ENCODE results near the gene NT5C3B.

NT5C3B gene

GRCh38 chr17:41810659-41811548, 25.1 kb downstream of the NT5C3B start:
- DNase-seq (ENCODE audit: low spot score), result no peak

- DNase-seq (ENCODE audit: low spot score), result no peak
Observed at GRCh38 chr17:41806685-41807445, 29.2 kb downstream of the NT5C3B start.

GRCh38 chr17:41803049-41804020, 32.7 kb downstream of the NT5C3B start:
- no peak for DNase-seq (ENCODE audit: low spot score)

DNA sequence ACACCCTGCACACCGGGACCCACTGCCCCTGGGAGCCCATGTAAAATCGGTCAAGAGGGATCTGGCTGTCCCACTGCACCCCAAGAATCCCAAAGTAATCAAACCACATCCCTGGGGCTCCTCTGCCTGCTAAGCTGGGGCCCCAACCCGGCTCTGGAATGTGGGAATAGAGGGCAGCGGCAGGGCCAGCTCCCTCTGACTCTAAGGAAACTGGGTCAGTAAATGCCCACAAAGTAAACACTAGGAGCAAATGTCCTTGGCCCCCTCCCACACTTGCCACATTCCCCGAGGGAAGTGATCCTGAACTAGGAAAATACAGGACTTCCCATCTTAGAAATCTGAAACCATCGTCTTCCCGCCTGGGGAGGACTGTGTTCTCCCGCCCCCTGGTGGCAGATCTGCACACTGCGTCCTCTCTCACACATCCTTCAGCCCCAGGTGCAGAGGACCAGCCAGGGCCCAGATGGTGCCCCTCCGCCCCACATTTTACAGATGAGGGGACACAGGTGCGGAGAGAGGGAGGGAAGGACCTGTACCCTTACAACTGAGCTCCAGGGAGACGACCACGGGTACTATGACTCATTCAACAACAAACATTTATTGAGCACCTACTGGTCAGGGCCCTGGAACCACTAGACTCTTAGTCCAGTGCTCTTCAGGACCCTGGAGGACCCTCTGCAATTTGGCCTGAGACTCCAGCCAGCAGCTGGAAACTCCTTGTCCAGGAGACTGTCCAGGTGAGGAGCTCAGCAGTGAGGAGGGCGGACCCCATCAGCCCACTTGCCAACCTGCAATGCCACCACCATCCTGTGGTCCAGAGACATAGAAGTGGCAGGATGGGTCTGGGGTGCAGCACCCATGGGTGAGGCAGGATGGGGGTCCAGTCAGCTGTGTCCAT, 34.4 kb downstream of the NT5C3B start:
- peak; percentile 67 for DNase-seq (ENCODE audit: low spot score)

GRCh38 chr17:41800601-41801373, 35.2 kb downstream of the NT5C3B start:
- DNase-seq (ENCODE audit: low spot score), result no peak

GRCh38 chr17:41799366-41799765, 36.7 kb downstream of the NT5C3B start:
- DNase-seq (ENCODE audit: low spot score), result no peak

DNA sequence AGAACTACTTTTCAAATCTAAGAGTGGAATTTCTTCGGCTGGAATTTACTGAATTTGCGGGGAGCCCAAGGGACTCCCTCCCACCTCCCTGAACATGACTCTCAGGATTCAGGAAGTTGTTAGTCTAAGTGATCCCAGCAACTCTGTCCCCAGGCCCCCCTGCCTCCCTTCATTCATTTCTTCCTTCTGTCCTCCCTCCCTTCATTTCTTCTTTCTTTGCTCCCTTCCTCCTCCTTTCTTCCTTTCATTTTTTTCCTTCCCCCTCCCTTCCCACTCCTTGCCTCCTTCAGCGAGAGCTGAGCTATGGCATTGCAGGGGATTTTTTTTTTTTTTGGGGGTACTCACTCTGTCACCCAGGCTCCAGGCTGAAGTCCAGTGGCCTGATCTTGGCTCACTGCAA, 38.7 kb downstream of the NT5C3B start:
- DNase-seq (ENCODE audit: low spot score), result no peak

DNA sequence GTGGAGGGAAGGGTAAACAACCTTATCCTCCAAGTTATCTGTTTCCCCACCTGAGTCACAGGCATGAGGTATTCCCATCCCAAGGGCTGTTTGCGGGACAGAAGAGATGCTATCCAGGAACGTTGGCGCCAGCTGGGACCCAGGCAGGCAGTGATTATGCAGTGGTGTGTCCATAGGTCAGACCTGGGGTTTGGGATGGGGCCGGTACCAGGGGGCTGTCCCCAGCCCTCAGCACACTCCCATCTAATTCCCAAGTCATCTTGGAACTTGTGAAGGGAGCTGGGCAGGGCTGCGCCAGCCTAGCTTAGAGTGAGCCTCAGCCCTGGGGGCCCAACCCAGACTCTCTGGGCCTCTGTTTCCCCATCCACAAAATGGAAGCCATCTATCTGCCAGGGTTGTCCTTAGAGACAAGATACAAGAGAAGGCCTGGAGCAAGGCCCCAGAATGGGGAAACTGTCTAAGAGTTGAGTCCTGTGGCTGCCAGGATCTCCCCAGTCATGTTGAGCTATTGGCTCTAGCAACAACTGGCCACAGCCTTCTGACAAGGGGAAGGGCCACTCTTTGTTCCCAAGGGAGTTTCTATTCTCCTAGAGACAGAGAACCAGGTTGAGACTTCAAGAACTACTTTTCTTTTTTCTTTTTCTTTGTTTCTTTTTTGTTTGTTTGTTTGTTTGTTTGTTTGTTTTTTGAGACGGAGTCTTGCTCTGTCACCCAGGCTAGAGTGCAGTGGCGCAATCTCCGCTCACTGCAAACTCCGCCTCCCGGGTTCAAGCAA, 39.7 kb downstream of the NT5C3B start:
- DNase-seq (ENCODE audit: low spot score), result no peak

DNA sequence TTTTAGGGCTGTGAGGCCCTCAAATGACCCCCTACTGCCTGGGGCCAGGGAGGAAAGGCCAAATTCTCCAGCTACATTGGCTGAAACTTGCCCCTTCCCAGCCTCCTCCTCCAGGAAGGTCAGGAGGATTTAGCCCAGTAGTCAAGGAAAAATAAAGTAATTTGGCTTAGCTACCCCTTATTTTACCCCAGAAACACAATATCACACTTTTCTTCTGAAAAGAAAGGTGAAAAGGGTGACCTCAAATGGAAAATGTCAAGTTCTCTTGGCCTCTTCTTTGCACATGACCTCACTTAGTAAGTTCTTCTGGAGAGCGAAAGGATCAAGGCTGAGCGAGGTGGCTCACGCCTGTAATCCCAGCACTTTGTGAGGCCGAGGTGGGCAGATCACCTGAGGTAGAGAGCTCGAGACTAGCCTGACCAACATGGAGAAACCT, 41.5 kb downstream of the NT5C3B start:
- DNase-seq (ENCODE audit: low spot score), result no peak

DNA sequence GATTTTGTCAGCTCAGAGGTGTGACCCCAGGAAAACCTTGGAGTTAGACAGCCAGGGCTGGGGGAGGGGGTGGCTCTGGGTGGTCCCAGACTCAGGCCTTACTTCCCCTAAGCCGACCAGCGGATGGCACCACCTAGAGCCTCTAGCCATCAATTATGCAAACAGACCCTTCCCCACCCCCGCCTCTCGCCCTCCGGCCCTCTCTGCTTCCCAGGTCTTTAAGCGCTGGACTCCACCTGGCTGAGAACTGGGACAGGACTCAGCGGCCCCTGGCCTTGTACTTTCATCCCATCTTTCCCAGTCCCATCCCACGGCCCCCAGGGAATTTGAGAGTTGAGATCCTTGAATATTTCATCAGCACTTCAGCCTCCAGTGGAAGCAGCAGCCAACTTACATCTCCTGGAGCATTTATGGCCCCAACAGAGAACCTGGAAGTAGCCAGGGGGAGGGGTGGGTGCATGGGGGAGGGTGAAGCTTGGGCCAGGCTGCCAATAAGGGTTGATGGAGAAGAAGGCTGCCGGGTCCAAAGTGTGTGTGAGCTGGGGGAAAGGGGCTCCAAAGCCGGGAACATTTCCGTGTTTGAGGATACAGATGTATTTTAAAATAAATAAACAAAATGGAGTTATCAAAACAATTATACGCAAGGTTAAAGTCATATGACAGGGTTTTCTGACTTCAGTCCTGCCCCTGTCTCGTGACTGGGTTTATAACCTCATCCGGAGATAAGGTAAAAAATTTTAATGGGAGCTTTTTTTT, 42.1 kb downstream of the NT5C3B start:
- no peak for DNase-seq (ENCODE audit: low spot score)

DNA sequence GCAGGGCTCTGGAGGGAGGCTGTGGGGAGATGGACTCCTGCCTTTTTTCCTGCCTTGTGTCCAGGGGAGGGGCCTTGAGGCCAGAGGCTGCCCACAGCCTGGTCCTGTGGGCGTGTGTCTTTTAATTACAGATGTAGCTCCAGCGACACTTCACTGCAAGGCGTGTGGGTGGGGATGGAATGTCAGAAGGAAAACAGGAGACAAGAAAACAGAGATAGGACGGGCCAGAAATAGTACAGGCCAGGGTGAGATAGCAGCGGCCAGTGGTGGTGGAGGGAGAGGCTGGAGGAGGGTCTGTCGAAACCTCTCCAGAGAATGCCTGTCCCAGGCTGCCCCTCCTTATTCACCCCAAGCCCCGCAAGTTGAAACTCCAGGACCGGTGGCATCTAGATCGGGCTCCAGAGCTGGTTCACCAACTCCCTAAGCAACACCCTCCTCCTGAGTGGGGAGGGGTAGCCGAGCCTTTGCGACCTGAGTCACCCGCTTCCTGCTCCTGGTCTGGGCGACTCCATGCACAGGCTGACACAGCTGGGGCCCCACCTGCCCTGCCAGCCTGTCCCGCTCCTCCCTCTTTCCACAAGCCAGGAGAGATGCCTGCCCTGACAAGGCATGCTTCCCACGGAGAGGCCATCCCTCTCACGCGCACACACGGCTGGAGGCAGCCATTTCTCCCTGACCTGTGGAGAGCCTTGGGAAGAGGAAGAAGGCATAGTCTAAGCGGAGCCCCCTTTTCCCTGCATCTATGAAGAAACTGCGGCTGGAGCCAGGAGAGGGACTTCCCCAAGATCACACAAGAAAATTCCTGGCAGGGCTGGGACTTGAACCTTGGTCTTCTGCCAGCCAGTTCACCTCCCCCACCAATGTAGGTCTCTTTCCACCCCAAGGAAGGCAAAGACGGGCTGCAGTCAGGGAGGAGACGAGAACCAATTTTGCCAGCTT, 42.9 kb downstream of the NT5C3B start:
- no peak for DNase-seq (ENCODE audit: low spot score)

GRCh38 chr17:41787021-41787418, 49.0 kb downstream of the NT5C3B start:
- DNase-seq (ENCODE audit: low spot score), result no peak

DNA sequence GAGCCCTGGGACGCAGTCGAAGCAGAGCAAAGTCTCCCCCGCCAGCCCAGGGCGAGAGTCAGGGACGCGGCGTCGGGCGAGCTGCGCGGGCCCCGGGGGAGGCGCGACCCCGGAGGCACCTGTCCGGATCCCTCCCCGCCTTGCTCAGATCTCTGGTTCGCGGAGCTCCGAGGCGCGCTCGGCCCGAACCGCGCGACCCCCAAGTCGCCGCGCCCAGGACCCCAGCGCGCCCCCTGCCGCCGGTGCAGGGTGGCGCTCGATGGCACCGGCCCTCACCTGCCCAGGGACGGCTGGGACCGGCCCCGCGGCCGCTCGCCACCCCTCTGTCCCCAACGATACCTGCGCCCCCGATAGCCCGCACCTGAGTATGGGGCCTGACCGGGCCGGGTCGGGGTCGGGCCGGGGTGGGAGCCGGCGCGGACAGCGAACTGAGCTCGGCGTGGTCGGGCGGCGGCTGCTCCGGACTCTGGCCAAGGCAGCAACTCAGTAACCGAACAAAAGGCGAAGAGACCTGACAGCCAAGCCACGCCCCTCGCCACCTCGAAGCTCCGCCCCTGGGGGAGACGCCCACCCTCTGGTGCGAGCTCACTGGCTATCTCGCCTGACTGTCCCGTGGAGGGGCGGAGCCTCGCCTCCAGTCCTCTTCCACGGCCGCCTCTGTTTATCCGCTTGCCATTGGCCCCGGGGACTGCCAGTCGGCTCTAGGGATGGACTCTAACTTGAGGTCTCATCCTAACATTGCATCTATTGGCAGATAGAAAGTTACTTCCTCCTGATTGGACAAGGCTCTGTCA, 49.6 kb downstream of the NT5C3B start, which contains the start of gene JUP:
JUP (minus strand) TSS at position 485 of the 794 bp plus-strand sequence. CDS start 14,857 bp downstream, outside the sequence.
- peak; percentile 85 for DNase-seq (ENCODE audit: low spot score)

DNA sequence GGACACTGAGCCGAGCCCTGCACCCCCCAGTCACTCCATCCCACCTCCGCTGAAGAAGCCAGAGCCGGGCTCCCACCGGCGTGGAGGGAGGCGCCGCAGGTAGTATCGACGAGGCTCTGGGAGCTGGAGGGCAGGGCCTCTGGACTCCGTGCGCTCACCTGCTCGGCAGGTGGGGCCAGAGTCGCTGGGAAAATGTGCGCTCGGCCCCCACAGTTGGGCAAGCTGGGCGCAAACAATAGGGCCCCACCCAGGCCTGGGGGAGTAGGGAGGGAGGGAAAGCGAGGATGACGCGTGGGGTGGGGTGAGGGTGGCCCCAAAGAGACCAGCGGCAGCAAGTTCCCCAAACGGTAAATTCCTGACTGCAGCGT, 50.2 kb downstream of the NT5C3B start:
- DNase-seq (ENCODE audit: low spot score), result no peak

DNA sequence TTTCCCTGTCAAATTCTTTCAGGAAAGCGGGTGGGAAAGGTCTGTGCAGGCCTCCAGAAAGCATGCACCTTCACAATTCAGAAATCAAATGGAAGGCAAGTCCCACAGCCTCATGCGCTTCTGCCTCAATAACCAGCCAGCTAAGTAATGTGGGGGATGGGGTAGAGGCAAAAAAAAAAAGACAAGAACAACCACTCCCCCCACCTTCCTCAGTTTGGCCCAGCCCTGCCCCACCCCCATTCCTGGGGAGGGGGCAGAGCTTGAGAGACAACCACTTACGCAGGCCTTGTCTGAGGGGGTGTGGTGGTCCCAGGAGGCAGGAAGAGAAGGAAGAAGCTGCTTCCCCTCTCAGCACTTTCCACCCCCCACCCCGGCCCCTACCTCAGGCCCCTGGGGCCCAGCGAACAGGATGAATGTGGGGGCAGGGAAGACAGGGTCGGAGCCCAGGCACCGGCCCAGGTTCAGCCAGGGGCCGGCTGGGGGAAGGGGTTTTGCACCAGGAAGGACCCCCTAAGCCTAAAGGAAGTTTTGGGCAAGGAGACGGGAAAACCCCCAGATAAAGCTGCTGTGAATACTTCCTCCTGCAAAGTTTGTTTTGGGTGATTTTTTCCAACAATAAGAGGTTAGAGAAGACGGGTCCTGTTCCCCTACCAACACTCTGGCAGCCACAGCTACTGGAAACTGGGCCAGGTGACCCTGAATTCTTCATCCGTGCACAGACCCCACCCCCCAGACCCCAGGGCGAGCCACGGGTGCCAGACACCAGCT, 50.8 kb downstream of the NT5C3B start:
- DNase-seq (ENCODE audit: low spot score), result no peak
